Neuronal stem cell (in vitro differentiated cells): ENCODE measurements around the gene SPDYC.

Experiments
- DNase-seq: peaks from one replicate; pipeline ENCODE4 v3.0.0-alpha.2; 2013; ENCODE audit warnings: low spot score
- H2AFZ ChIP-seq: one replicate; pipeline ENCODE4 v1.6.1; 2013; ENCODE audit warnings: mild to moderate bottlenecking, low read length, inconsistent platforms
- H2AK5ac ChIP-seq: 2 replicates; pipeline ENCODE4 v1.6.1; 2013; ENCODE audit warnings: low read depth, mild to moderate bottlenecking, inconsistent platforms, low read length, moderate library complexity, mixed read lengths
- H2BK120ac ChIP-seq: 2 replicates; pipeline ENCODE4 v1.6.1; 2013; ENCODE audit warnings: low read depth, mild to moderate bottlenecking, inconsistent platforms, low read length, moderate library complexity, mixed read lengths
- H2BK12ac ChIP-seq: one replicate; pipeline ENCODE4 v1.6.1; 2013; ENCODE audit warnings: low read length, inconsistent platforms
- H2BK15ac ChIP-seq: 2 replicates; pipeline ENCODE4 v1.6.1; 2013; ENCODE audit warnings: mild to moderate bottlenecking, low read length, inconsistent platforms, mixed read lengths
- H2BK5ac ChIP-seq: one replicate; pipeline ENCODE4 v1.6.1; 2013; ENCODE audit warnings: inconsistent platforms, mild to moderate bottlenecking, low read length, moderate library complexity
- H3K14ac ChIP-seq: one replicate; pipeline ENCODE4 v1.6.1; 2013; ENCODE audit warnings: low read length, inconsistent platforms
- H3K18ac ChIP-seq: 2 replicates; pipeline ENCODE4 v1.6.1; 2013; ENCODE audit warnings: low read length, inconsistent platforms
- H3K23ac ChIP-seq: 2 replicates; pipeline ENCODE4 v1.6.1; 2013; ENCODE audit warnings: low read depth, mild to moderate bottlenecking, mixed read lengths, low read length, inconsistent platforms; ENCODE audit not compliant: poor library complexity
- H3K27ac ChIP-seq: replicated peaks from 3 replicates; pipeline ENCODE4 v1.5.1; 2013; ENCODE audit warnings: low read length, inconsistent platforms
- H3K27me3 ChIP-seq, 3 experiments: 2 replicates each; pipeline ENCODE4 v1.6.1; 2013; ENCODE audit warnings: low read length in 3 of 3, mild to moderate bottlenecking in 2 of 3, inconsistent platforms in 1 of 3, low read depth in 1 of 3, mixed read lengths in 1 of 3, moderate library complexity in 1 of 3; ENCODE audit not compliant: control insufficient read depth in 3 of 3, insufficient read depth in 3 of 3
- H3K36me3 ChIP-seq, 2 donors: replicated peaks in 1 of 2; 2 replicates each; pipeline ENCODE4 v1.6.1; 2013; ENCODE audit warnings: low read length in 2 of 2; ENCODE audit not compliant: control insufficient read depth in 2 of 2, insufficient read depth in 2 of 2
- H3K4ac ChIP-seq: 2 replicates; pipeline ENCODE4 v1.6.1; 2013; ENCODE audit warnings: inconsistent platforms, mild to moderate bottlenecking, low read length, moderate library complexity
- H3K4me1 ChIP-seq, 2 donors: 1 replicate in 1 of 2; 2 replicates in 1 of 2; pipeline ENCODE4 v1.6.1; 2013; ENCODE audit warnings: low read length in 2 of 2, low read depth in 1 of 2; ENCODE audit not compliant: control insufficient read depth in 2 of 2, insufficient read depth in 1 of 2
- H3K4me2 ChIP-seq: one replicate; pipeline ENCODE4 v1.6.1; 2013; ENCODE audit warnings: mild to moderate bottlenecking, low read length, inconsistent platforms; ENCODE audit not compliant: insufficient read depth, poor library complexity, severe bottlenecking
- H3K4me3 ChIP-seq, 2 donors: 2 replicates each; pipeline ENCODE4 v1.5.1; 2013; ENCODE audit warnings: low read length in 2 of 2, mild to moderate bottlenecking in 2 of 2, inconsistent platforms in 1 of 2, moderate library complexity in 1 of 2
- H3K79me1 ChIP-seq: one replicate; pipeline ENCODE4 v1.6.1; 2013; ENCODE audit warnings: low read depth, mild to moderate bottlenecking, inconsistent platforms, low read length, moderate library complexity
- H3K9ac ChIP-seq: one replicate; pipeline ENCODE4 v1.6.1; 2013; ENCODE audit warnings: mild to moderate bottlenecking, low read depth, low read length, inconsistent platforms; ENCODE audit not compliant: poor library complexity
- H3K9me3 ChIP-seq, 2 donors: replicated peaks in 1 of 2; 2 replicates each; pipeline versions ENCODE3 to v1.6.1; 2013; ENCODE audit warnings: low read length in 2 of 2, mild to moderate bottlenecking in 2 of 2, inconsistent platforms in 1 of 2, low read depth in 1 of 2, mixed read lengths in 1 of 2, moderate library complexity in 1 of 2; ENCODE audit not compliant: control insufficient read depth in 2 of 2, insufficient read depth in 1 of 2
- H4K8ac ChIP-seq: one replicate; pipeline ENCODE4 v1.6.1; 2013; ENCODE audit warnings: low read depth, mild to moderate bottlenecking, inconsistent platforms, low read length, moderate library complexity
- H4K91ac ChIP-seq: one replicate; pipeline ENCODE4 v1.6.1; 2013; ENCODE audit warnings: low read length, low read depth, mild to moderate bottlenecking, inconsistent platforms; ENCODE audit not compliant: poor library complexity
- WGBS, 2 donors: extraction: QIAGEN DNeasy Blood & Tissue Kit; methylation state at CpG; one replicate each; pipeline ENCODE4 v1.1.7; 2013; ENCODE audit warnings: missing lambda C conversion rate in 2 of 2, mixed read lengths in 1 of 2; ENCODE audit not compliant: insufficient read length in 2 of 2, insufficient replicate concordance in 1 of 2; ENCODE audit errors: extremely low coverage in 2 of 2; 5-methylcytosine and 5-hydroxymethylcytosine counted together

Gene SPDYC

DNA sequence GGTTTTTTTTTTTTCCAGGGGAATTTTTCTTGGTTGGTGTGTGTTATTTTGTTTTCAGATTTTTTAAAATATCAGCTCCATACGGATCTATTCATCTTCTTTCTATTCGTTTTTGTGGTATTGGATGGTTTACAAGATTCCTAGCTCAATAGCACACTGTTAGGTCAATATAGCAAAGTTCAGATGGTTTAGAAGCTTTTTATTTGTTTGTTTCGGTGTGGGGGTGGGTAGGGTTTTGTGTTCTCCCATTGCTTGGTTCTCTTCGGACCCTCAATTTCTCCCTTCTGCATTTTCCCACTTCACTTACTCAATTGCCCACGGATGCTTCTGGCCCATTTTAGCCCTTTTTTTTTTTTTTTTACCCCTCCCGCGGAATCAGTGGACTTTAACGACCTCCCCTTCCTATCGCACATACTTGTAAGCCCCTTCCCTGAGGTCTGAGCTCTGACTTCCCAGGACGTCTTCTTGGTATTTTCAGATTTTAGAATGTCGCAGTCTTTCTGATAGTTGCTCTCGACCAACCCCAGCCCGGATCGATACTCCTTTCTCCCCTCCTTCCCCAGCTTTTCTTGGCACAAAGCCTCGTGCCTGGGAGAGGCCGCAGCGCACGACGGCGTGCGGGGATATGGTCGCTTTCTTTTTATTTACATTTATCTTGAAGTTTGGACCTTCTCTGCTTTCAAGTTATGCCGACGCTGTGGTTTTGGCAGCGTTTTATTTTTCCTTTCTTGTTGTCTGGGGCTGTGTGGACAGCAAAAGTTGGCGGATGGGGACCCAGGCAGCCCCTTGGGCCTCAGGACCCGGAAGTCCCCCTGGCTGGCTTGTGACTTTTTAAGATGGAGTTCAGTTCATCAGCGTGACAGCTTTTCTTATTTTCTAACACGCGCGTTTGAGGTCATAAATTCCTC lies 4.4 kb upstream of the SPDYC start:
- H3K79me1 ChIP-seq: no peaks in the 10 kb centered on the region
- no peak overlapping the region for H2BK120ac ChIP-seq
- H3K4ac ChIP-seq: no peak overlapping the region
- H2BK12ac ChIP-seq: no peak overlapping the region
- H4K8ac ChIP-seq: no peak overlapping the region
- H2BK5ac ChIP-seq: no peak overlapping the region
- H3K27ac ChIP-seq: no peak overlapping the region
- DNase-seq: no peak
- no peak overlapping the region for H3K4me3 ChIP-seq
- no peak overlapping the region for H3K18ac ChIP-seq
- no peak overlapping the region for H2AK5ac ChIP-seq
- no peaks in the 10 kb centered on the region for H3K4me1 ChIP-seq
- H2BK15ac ChIP-seq: no peak overlapping the region
- H3K9ac ChIP-seq: no peak overlapping the region
- no CpG with 5 or more reads among the region's 31 CpGs for WGBS, 2 donors
- no peaks in the 10 kb centered on the region for H3K36me3 ChIP-seq
- no peak overlapping the region for H3K4me2 ChIP-seq
- no peak overlapping the region for H3K14ac ChIP-seq
- H2AFZ ChIP-seq: peak overlapping the region; percentile 79
- no peak overlapping the region for H3K23ac ChIP-seq
- H4K91ac ChIP-seq: no peak overlapping the region
- H3K27me3 ChIP-seq: no peaks in the 10 kb centered on the region
- H3K9me3 ChIP-seq: no peaks in the 10 kb centered on the region

DNA sequence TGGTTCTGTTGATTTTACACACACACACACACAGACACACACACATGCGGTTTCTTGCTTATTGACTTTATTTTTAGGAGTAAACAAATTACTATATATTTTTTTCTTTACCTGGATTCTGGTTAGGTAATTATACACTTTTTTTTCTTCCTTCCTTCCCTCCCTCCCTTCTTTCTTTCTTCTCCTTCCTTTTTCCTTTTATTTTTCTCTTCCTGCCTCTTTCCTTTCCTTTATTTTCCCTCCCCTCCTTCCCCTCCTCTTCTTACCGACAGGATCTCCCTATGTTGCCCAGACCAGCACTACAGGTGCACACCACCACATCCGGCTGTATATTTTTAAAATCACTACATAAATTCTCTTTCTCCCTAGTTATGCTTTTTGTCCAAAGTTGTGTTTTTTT lies 3.1 kb upstream of the SPDYC start:
- Histone ChIP-seq H3K27me3 (no peaks in the 10 kb centered on the region), H3K4ac (no peak overlapping the region), H3K14ac (no peak overlapping the region), H2BK5ac (no peak overlapping the region), H2BK120ac (no peak overlapping the region), H2BK15ac (no peak overlapping the region), H2BK12ac (no peak overlapping the region), H3K79me1 (no peaks in the 10 kb centered on the region), H3K9me3 (no peaks in the 10 kb centered on the region), H3K23ac (no peak overlapping the region), H3K4me1 (no peaks in the 10 kb centered on the region), H2AFZ (no peak overlapping the region), H4K8ac (no peak overlapping the region), H3K36me3 (no peaks in the 10 kb centered on the region), H3K4me2 (no peak overlapping the region), H2AK5ac (no peak overlapping the region), H3K27ac (no peak overlapping the region), H3K4me3 (no peak overlapping the region), H3K18ac (no peak overlapping the region), H4K91ac (no peak overlapping the region), H3K9ac (no peak overlapping the region)
- no CpG with 5 or more reads among the region's 3 CpGs for WGBS, 2 donors
- DNase-seq: no peak

DNA sequence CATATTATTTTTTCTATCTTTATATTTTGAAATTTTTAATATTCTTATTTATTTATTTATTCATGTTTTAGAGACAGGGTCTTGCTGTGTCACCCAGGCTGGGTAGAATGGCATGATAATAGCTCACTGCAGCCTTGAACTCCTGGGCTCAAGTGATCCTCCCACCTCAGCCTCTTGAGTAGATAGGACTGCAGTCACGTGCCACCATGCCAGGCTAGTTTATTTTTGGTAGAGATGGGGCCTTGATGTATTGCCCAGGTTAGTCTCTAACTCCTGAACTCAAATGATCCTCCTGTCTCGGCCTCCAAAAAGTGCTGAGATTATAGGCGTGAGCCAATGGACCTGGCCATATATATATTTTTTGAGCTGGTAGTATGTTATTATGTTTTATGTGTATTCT lies 2.4 kb upstream of the SPDYC start:
- Histone ChIP-seq H3K23ac (no peak overlapping the region), H4K91ac (no peak overlapping the region), H3K18ac (no peak overlapping the region), H2AFZ (no peak overlapping the region), H3K27me3 (no peaks in the 10 kb centered on the region), H3K4me1 (no peaks in the 10 kb centered on the region), H4K8ac (no peak overlapping the region), H2BK12ac (no peak overlapping the region), H3K27ac (no peak overlapping the region), H2BK15ac (no peak overlapping the region), H3K79me1 (no peaks in the 10 kb centered on the region), H2BK5ac (no peak overlapping the region), H3K14ac (no peak overlapping the region), H2AK5ac (no peak overlapping the region), H3K9me3 (no peaks in the 10 kb centered on the region), H3K36me3 (no peaks in the 10 kb centered on the region), H3K4me2 (no peak overlapping the region), H3K9ac (no peak overlapping the region), H2BK120ac (no peak overlapping the region), H3K4ac (no peak overlapping the region), H3K4me3 (no peak overlapping the region)
- no peak for DNase-seq
- WGBS, 2 donors: no CpG with 5 or more reads among the region's 3 CpGs

DNA sequence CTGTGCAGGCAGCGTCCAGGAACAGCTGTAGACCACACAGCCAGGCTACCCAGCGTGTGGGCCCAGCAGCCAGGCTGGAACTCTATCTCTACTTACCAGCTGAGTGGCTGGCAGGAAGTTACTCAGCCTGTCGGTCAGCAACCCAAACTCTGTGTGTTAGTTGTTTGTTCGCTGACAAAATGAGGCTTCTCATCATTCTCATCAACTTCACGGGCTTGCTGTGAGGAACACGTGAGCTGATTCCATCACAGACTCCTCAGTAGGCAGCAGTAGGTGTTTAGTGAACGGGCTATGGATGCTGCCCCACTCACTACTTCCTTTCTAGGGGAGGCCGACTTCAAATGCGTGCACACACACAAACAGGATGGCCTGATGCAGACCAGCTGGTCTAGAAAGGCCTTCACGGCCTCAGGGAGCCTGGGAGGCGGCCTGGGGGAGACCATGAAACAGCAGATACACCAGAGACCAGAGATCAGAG lies 830 bp upstream of the SPDYC start:
- no peaks in the 10 kb centered on the region for H3K4me1 ChIP-seq
- no peak overlapping the region for H3K14ac ChIP-seq
- DNase-seq: no peak
- no peak overlapping the region for H4K91ac ChIP-seq
- no peaks in the 10 kb centered on the region for H3K79me1 ChIP-seq
- no peak overlapping the region for H2BK15ac ChIP-seq
- H2BK120ac ChIP-seq: no peak overlapping the region
- no peak overlapping the region for H3K9ac ChIP-seq
- no CpG with 5 or more reads among the region's 11 CpGs for WGBS, 2 donors
- H2AK5ac ChIP-seq: no peak overlapping the region
- H3K27me3 ChIP-seq: no peaks in the 10 kb centered on the region
- no peak overlapping the region for H3K4me2 ChIP-seq
- H2AFZ ChIP-seq: peak overlapping the region; percentile 82
- H3K18ac ChIP-seq: no peak overlapping the region
- H3K4me3 ChIP-seq: peak overlapping the region in 1 of 2 donors; percentile 35
- no peak overlapping the region for H2BK12ac ChIP-seq
- no peaks in the 10 kb centered on the region for H3K36me3 ChIP-seq
- H2BK5ac ChIP-seq: no peak overlapping the region
- H3K9me3 ChIP-seq: no peaks in the 10 kb centered on the region
- H3K4ac ChIP-seq: no peak overlapping the region
- H3K27ac ChIP-seq: no peak overlapping the region
- H4K8ac ChIP-seq: no peak overlapping the region
- no peak overlapping the region for H3K23ac ChIP-seq
